Measurements from ENCODE around the gene RASAL2. TPM values are rescaled to one million over a fixed set of nuclear protein-coding genes. Genes with fewer than 3 reads are reported as not detected.

The RASAL2 gene
- total RNA-seq, 4 donors from 2014 or later, result 17.9 to 27.3 (median 23.5) TPM

DNA sequence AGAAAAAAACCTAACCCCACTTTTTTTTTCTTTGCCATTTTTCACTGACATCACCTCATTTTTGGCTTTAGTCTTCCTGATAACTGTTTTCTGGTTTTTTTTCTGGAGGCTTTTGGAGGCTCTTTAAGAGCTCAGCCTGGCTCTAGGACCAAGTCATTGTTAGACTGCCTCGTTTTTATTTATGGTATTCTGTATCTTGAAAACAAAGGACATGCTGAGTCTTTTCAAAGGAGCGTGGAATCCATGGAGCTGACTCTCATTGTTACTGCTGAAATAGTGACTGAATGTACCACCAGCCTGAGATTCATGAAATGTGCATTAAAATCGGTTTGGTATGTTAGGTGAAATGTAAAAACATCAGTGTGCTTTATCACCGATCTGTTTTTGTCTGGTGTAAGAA lies 28.0 kb downstream of the RASAL2 start:
- no peak for DNase-seq
- intact Hi-C loops (cut with DNase I), result no loop called here
- no peak overlapping the region for H3K27ac ChIP-seq
- H3K4me3 ChIP-seq (replicated peaks in 1 of 3), result no peak overlapping the region
- no peaks in the 10 kb centered on the region for H3K9me3 ChIP-seq
- WGBS, 2 donors, result 65 to 68% methylated on average over 4 of the region's 4 CpGs
- peaks cover 0 to 6% of the 10 kb centered on the region in 2 donors for H3K4me1 ChIP-seq
- H3K27me3 ChIP-seq, result no peaks in the 10 kb centered on the region
- H3K36me3 ChIP-seq, result no peaks in the 10 kb centered on the region
- TF ChIP-seq, protein P1, sequence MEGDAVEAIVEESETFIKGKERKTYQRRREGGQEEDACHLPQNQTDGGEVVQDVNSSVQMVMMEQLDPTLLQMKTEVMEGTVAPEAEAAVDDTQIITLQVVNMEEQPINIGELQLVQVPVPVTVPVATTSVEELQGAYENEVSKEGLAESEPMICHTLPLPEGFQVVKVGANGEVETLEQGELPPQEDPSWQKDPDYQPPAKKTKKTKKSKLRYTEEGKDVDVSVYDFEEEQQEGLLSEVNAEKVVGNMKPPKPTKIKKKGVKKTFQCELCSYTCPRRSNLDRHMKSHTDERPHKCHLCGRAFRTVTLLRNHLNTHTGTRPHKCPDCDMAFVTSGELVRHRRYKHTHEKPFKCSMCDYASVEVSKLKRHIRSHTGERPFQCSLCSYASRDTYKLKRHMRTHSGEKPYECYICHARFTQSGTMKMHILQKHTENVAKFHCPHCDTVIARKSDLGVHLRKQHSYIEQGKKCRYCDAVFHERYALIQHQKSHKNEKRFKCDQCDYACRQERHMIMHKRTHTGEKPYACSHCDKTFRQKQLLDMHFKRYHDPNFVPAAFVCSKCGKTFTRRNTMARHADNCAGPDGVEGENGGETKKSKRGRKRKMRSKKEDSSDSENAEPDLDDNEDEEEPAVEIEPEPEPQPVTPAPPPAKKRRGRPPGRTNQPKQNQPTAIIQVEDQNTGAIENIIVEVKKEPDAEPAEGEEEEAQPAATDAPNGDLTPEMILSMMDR (IDR thresholded peaks at IDR 0.05), result no peak
- TF ChIP-seq POLR2A (IDR thresholded peaks at IDR 0.05), result no peak

DNA sequence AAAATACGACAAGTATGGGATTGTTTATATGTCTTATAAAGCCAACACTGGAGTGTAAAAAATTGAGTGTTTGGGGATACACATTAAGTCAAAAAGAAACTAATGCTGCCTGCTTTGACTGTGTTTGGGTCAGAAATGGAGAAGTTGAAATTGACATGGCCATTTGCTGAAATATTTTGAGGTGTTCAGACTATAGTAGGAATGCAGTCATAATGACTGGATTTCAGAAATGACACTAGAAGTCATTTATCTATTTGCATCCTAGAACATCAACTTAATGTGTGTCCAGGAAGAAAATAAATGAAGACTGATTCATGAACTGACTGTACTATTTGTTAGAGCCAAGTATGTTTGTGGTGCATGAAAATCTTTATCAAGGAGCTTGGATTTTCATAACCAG lies 28.4 kb downstream of the RASAL2 start:
- intact Hi-C loops (cut with DNase I), result no loop called here
- TF ChIP-seq, protein P1 (IDR thresholded peaks at IDR 0.05), result no peak
- no peak for TF ChIP-seq POLR2A (IDR thresholded peaks at IDR 0.05)
- DNase-seq, result no peak
- Histone ChIP-seq H3K4me1 (peaks cover 3 to 10% of the 10 kb centered on the region in 2 donors), H3K36me3 (no peaks in the 10 kb centered on the region), H3K27ac (no peak overlapping the region), H3K4me3 (replicated peaks in 1 of 3) (no peak overlapping the region), H3K27me3 (no peaks in the 10 kb centered on the region), H3K9me3 (no peaks in the 10 kb centered on the region)
- WGBS, 2 donors, result 71 to 85% methylated on average over 1 of the region's 1 CpG

DNA sequence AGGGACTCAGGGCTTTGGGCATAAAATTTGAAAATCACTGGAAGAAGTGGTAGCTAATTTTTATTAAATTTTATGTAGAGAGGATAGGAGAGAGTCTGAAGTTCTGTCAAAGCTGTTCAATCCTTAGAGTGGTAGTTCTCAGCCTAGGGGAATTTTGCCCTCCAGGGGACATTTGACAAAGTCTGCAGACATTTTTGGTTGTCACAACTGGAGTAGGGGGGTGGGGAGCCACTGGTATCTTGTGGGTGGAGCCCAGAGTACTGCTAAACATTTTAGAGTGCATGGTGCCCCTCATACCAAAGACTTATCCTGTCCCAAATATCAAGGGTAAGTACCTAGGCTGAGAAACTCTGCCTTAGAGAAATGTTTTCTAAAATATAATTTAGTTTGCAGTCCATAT lies 30.2 kb downstream of the RASAL2 start:
- Histone ChIP-seq H3K4me3 (replicated peaks in 1 of 3) (no peak overlapping the region), H3K27ac (no peak overlapping the region), H3K9me3 (no peaks in the 10 kb centered on the region), H3K27me3 (no peaks in the 10 kb centered on the region), H3K36me3 (no peaks in the 10 kb centered on the region), H3K4me1 (peaks cover 5 to 10% of the 10 kb centered on the region in 2 donors)
- TF ChIP-seq POLR2A (IDR thresholded peaks at IDR 0.05), result no peak
- TF ChIP-seq, protein P1 (IDR thresholded peaks at IDR 0.05), result no peak
- no peak for DNase-seq
- intact Hi-C loops (cut with DNase I), result no loop called here

DNA sequence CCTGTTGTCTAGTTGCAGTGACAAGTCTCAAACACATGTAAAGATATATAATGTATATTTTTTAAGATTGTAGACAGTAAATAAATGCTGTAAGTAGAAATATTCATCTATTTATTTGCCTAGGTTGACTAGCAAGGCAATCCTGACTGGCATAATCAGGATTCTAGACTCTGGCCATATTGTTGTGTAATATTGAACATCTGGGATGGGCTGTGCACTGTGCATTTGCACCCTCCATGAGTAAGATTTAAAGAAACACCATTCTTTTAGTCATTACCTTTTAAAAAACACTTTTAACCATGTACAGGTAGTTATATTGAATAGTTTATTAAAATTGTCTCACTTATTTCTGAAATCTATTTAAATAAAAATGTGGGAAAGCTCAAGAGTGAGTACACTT lies 32.4 kb downstream of the RASAL2 start:
- DNase-seq, result no peak
- intact Hi-C loops (cut with DNase I), result no loop called here
- H3K36me3 ChIP-seq, result no peaks in the 10 kb centered on the region
- no peak for TF ChIP-seq POLR2A (IDR thresholded peaks at IDR 0.05)
- H3K27ac ChIP-seq, result no peak overlapping the region
- H3K4me3 ChIP-seq (replicated peaks in 1 of 3), result no peak overlapping the region
- no peaks in the 10 kb centered on the region for H3K9me3 ChIP-seq
- no peaks in the 10 kb centered on the region for H3K27me3 ChIP-seq
- peaks cover 5 to 10% of the 10 kb centered on the region in 2 donors for H3K4me1 ChIP-seq

DNA sequence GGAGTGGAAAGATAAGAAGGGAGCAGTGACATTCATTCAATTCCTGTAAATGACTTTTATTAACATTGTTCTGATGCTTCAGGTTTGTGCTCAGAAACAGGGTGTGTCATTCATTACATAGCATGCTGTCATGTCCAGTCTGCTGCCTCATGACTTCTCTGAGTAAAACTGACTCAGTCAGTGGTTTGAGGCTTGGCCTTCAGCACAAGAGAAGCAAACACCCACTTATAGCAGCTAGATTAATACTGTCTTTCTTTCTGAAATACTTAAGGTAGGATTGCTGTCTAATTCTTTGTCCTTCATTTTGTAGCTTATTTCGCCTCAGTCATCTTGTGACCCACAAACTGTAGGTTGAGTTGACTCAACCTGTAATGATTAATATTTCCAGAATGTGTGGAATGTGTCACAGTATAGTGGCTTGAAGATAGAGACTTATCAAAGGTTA lies 32.9 kb downstream of the RASAL2 start:
- H3K4me3 ChIP-seq (replicated peaks in 1 of 3), result no peak overlapping the region
- no peak for DNase-seq
- H3K36me3 ChIP-seq, result no peaks in the 10 kb centered on the region
- TF ChIP-seq, protein P1 (IDR thresholded peaks at IDR 0.05), result no peak
- no peak for TF ChIP-seq POLR2A (IDR thresholded peaks at IDR 0.05)
- intact Hi-C loops (cut with DNase I), result no loop called here
- H3K27ac ChIP-seq, result no peak overlapping the region
- WGBS, 2 donors, result 89 to 98% methylated on average over 1 of the region's 1 CpG
- no peaks in the 10 kb centered on the region for H3K9me3 ChIP-seq
- H3K27me3 ChIP-seq, result no peaks in the 10 kb centered on the region
- peaks cover 5 to 10% of the 10 kb centered on the region in 2 donors for H3K4me1 ChIP-seq

All from thyroid gland (tissue), 4 donors.